CD4-positive, alpha-beta T cell treated with Interleukin-10 for 1 hour (primary cell): Measurements from ENCODE around the gene RIMKLA.

Experiments
- DNase-seq: peaks from one replicate; pipeline ENCODE4 v3.0.0-alpha.2; 2020

Gene RIMKLA

DNA sequence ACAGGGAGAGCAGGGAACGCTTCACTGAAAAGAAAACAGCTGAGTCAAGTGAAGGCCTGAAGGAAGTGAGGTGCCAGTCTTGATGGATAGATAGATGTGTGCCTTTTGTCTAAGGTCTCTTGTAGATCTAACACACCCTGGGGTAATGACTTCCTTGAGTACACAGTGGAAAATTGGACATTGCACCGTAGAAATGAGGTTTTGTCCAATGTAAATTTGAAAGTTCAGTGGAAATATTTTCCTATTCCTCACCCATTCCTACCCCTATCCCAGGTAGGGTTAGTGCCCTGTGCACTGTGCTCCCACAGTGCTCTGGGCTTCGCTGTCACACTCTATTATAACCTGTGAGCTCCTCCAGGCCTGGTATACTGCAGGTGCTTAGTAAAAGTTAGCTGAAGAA lies 50.9 kb downstream of the RIMKLA start:
- DNase-seq, result no peak

- no peak for DNase-seq
Measured at GRCh38 chr1:42432714-42433113, 52.1 kb downstream of the RIMKLA start.

- no peak for DNase-seq
Measured at GRCh38 chr1:42433369-42433768, 52.8 kb downstream of the RIMKLA start.

GRCh38 chr1:42434340-42434739 lies 53.7 kb downstream of the RIMKLA start:
- no peak for DNase-seq

DNA sequence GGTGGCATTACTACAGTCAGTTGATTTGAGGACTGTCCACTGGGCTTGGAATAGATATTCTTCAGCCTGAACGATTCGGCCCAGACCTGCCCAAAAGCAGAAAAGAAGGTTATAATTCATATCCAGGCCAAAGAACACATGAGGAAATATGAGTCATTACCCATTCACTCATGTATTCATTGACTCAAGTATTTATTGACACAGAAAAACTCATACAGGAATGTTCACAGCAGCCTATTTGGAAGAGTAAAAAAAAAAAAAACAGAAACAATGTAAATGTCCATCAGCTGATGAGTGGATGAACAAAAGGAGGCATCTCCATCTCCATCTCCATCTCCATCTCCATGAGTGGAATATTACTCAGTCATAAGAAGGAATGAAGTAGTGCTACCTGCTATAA lies 59.3 kb downstream of the RIMKLA start:
- DNase-seq, result no peak

DNA sequence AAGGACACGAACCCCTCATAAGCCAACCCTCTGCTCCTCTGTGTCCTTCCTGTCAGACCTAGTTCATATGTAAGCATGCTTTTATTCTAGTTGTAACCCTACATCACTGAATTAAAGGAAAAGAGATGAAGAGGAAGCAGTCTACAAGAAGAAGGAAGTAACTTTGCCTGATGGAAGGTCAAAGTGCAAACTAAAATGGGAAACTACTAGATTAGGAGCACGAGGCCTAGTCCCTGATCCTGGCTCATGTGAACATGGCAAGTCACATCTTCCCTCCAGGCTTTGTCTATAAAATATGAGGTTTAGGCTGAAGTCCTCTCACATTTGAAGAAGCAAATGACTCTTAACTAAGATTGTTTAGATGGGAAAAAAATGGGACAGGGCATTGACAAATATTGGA lies 62.1 kb downstream of the RIMKLA start:
- DNase-seq, result no peak

GRCh38 chr1:42449256-42449655 lies 68.7 kb downstream of the RIMKLA start:
- no peak for DNase-seq

DNA sequence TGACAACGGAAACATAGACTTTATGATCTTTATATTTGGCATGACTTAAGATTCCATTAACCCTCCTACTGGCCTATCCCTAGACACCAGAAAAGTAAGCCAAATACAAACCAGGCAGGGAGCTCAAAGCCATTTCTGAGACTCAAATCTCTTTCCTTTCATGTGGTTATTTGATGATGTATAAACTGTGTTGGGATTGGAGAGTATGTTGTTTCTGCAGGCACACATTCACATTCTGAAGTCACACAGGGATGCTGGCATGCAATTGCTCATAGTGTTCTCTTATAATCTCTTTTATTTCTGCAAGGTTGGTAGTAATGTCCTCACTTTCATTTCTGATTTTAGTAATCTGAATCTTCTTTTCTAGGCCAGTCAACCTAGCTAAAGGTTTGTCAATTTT lies 69.5 kb downstream of the RIMKLA start:
- DNase-seq, result no peak

- DNase-seq, result no peak
Measured at GRCh38 chr1:42453386-42453785, 72.8 kb downstream of the RIMKLA start.

DNA sequence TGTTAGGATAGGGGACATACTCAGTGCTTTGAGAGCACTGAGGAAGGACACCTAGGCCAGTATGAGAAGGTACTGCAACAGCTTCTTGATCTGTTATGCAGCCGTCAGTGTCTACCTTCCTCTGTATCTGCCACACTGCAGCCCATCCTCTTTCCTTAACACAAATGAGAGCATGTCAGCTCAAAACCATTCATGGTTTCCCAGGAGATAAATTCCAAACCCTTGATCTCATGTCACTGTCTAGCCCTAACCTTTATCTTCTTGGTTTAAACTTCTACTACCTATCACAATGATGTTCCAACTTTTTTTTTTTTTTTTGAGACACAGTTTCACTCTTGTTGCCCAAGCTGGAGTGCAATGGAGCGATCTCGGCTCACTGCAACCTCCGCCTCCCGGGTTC lies 73.8 kb downstream of the RIMKLA start:
- no peak for DNase-seq

DNA sequence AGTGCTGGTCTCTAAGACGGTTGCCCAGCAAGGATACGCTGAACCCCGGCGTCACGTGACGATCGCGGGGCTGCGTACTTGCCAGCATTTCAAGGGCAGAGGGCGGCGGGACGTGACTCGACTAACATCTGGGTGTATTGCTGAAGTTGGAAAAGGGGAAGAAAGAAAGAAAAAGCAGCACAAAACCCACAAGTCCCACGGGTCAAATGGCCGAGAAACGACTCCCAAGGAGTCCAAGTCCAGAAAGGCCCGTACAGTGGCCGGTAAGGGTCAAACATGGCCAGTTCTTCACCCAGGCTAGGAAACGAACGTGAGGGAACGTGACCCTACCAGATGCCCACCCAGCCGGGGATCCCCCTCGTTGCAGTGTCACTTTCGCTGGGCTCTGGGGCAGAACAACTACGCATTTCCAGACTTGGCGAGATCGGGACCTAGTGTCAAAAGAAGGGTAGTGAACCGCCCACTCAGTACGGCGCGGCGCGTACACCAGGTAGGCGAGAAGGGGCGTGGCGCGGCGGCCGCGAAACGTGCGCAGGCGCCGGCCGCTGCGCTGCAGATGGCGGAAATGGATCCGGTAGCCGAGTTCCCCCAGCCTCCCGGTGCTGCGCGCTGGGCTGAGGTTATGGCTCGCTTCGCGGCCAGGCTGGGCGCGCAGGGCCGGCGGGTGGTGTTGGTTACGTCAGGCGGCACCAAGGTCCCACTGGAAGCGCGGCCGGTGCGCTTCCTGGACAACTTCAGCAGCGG lies 75.6 kb downstream of the RIMKLA start, which contains the start of the genes PPCS and ZMYND12:
PPCS (plus strand) TSS at position 534 of the 744 bp plus-strand sequence; CDS start at position 557, 23 bp downstream.
ZMYND12 (minus strand) TSS at position 13 of the 744 bp plus-strand sequence. CDS start 25 bp downstream, outside the sequence.
- peak; percentile 91 for DNase-seq

- peak; percentile 69 for DNase-seq
Measured at GRCh38 chr1:42456754-42457089, 76.1 kb downstream of the RIMKLA start.

- no peak for DNase-seq
Measured at GRCh38 chr1:42461196-42461595, 80.6 kb downstream of the RIMKLA start.

- DNase-seq, result peak; percentile 99
Measured at GRCh38 chr1:42462828-42463763, 82.5 kb downstream of the RIMKLA start, which contains the start of gene CCDC30. Gene CCDC30, plus strand, starts transcription at chr1:42463286. Its CDS starts 17,266 bp downstream, at chr1:42480552.

- no peak for DNase-seq
Measured at GRCh38 chr1:42463921-42464320, 83.3 kb downstream of the RIMKLA start.

DNA sequence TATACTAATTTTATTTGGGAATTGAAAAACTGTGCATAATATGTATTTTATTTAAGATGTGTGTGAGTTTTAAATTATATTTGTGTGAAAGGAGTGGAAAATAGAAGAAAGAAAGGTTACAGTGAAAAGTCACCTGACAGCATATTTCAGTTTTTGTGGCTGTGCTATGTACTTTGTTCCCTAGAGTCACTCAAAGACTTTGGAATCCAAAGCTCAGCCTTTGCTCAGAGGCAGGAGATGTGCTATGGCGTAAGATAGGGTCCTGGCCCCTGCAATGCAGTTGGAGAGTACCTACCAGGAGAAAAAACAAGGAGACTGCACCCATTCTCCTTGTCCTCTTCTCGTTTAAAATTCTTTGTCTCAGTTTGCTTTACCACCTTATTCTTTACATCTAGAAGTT lies 85.4 kb downstream of the RIMKLA start:
- DNase-seq, result no peak

DNA sequence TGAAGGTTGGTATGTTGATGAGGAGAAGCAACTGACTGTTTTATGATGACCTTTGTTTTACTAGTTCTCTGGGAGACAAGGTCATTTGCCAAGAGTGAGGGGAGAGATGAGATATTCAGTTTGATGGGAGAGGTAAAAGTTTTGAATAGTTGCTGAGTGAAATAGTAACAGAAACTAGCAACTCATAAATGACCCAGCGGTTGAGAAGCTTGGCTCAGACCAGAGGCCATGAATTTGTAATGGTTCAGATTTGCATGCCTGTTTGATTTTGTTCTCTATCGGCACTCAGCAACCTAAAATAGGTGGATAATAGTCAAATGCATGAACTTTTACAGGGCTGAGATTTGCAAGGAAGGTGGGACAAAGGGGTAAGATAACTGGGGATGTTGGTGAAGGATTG lies 89.1 kb downstream of the RIMKLA start:
- no peak for DNase-seq
